Tibial nerve (tissue), 3 donors: Measurements from ENCODE around the gene NOL4L.

Experiments used
- POLR2A ChIP-seq, 2 donors: fragments of 450-650 bp; IDR thresholded peaks; one replicate each; pipeline ENCODE4 v1.6.1; 2017; ENCODE audit warnings: antibody characterized with exemption in 2 of 2, mild to moderate bottlenecking in 2 of 2, moderate library complexity in 2 of 2
- TF ChIP-seq, protein P1 (sequence below), 5 experiments: fragments of 200-600 bp in 3 of 5; fragments of 450-650 bp in 2 of 5; sonication (generic) in 3 of 5; IDR thresholded peaks; one replicate each; pipeline ENCODE4 v1.5.1; 2016 to 2019; ENCODE audit warnings: antibody characterized with exemption in 5 of 5, mild to moderate bottlenecking in 3 of 5, moderate library complexity in 2 of 5

DNA sequence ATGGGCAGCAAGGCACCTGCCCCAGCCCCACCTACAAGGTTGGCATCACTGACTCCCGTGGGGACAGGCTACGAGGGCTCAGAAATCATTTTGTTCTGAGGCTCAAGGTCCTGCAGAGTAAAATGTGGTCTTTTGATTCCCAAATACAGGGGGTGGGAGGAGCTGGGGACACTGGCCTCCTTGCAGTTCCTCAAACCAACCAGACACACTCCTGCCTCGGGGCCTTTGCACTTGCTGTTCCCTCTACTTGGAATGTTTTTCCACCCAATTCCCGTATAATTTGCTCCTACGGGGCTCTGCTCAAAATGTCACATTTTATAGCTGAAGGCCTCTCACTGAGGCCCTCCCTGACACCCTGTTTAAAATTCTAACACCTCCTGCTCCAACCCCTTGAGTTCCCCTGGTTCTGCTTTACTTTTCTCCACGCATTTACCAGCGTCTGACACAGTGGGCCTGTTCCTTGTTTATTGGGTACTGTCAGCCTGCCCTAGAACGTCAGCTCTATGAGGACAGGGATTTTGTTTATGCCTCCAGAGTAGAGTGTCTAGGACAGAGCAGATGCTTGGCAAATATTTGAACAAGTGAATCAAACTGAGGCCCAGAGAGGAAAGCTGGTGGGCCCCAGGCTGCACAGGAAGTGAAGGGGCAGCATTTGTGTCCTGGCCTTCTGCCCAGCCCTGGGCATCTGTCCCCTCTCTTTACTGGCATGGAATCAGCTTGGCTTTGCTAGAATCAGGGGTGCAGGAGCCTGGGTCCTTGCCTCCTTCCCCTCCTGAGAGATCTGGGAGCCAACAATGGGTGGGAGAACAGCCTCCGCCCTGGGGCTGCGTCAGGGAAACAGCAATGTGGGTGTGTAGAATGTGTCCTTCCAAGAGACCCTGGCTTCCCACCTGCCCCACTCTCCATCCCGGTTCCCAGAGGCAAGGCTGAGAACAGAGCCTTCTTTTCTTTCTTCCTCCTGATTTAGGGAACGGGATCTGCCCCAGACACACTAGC is 18.5 kb downstream of the NOL4L start:
- no peak for TF ChIP-seq POLR2A (IDR thresholded peaks at IDR 0.05)
- TF ChIP-seq, protein P1, sequence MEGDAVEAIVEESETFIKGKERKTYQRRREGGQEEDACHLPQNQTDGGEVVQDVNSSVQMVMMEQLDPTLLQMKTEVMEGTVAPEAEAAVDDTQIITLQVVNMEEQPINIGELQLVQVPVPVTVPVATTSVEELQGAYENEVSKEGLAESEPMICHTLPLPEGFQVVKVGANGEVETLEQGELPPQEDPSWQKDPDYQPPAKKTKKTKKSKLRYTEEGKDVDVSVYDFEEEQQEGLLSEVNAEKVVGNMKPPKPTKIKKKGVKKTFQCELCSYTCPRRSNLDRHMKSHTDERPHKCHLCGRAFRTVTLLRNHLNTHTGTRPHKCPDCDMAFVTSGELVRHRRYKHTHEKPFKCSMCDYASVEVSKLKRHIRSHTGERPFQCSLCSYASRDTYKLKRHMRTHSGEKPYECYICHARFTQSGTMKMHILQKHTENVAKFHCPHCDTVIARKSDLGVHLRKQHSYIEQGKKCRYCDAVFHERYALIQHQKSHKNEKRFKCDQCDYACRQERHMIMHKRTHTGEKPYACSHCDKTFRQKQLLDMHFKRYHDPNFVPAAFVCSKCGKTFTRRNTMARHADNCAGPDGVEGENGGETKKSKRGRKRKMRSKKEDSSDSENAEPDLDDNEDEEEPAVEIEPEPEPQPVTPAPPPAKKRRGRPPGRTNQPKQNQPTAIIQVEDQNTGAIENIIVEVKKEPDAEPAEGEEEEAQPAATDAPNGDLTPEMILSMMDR (IDR thresholded peaks at IDR 0.05): no peak
